Amniotic stem cell (primary cell): Measurements from ENCODE around the gene ACADS.

ENCODE experiments used
- DNase-seq: peaks from one replicate; lab custom pipeline; 2025; lab: John Stamatoyannopoulos, UW

The ACADS gene

GRCh38 chr12:120757949-120758348 lies 32.3 kb downstream of the ACADS start:
- DNase-seq = no peak

DNA sequence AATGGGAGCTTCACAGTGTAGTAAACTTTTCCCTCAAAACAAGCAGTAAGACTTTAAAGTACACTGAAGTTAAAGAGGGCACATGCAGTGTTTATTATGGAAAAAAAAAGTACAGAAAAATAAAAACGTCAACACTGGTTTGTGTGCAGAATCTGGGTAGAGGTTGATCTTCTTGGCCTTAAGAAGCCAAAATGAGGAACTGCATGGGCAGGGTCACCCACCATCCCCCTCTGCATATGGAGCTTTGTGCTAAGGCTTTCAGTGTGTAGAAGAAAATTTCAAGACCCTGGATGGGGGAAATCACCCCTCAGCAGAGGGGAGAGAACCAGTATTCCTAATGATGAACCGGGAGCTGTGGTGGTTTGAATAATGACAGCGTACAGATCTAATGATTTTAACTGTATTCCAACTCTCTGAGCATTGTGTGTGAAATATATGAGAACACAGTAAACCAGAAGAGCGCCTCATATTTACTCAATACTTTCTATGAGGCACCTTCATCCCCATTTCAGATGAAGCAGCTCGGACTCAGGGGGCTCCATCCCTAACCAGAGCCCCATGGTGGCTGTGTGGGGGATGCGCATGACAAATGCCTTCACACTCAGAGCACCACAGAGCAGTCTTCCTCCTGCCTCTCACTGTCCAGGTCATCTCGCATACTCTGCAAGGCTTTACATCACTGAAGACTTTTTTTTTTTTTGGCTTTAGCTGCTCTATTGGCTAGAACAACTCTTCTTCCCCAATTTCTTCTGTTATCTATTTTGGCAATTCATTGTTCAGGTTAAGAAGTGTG lies 33.4 kb downstream of the ACADS start:
- no peak for DNase-seq

- DNase-seq = no peak
These were observed 34.1 kb downstream of the ACADS start for GRCh38 chr12:120759591-120760348.

GRCh38 chr12:120760349-120761254 lies 35.0 kb downstream of the ACADS start:
- no peak for DNase-seq

GRCh38 chr12:120761519-120761934 lies 35.9 kb downstream of the ACADS start:
- DNase-seq = peak; percentile 1

GRCh38 chr12:120762086-120762485 lies 36.5 kb downstream of the ACADS start:
- no peak for DNase-seq

DNA sequence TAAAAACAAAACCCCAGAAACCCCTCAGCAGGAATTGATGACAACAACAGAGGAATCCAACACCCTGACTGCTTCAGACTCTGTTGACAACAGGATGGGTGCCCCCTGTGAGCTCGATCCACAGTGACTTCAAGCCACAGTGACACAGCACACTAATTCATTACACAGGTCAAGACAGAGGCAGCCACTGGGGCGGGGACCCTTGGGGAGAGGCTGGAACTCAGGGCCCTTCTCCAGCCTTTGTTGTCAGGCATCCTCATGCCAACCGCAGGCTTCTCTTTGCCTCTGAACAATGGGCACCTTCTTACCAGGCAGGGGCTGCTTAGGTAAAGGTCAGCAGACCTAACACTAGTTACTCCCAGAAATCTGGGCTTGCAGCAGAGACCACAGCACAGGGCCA lies 37.6 kb downstream of the ACADS start:
- DNase-seq = no peak

- no peak for DNase-seq
These were observed 39.2 kb downstream of the ACADS start for GRCh38 chr12:120764816-120765215.

GRCh38 chr12:120766566-120766965 lies 40.9 kb downstream of the ACADS start:
- no peak for DNase-seq

DNA sequence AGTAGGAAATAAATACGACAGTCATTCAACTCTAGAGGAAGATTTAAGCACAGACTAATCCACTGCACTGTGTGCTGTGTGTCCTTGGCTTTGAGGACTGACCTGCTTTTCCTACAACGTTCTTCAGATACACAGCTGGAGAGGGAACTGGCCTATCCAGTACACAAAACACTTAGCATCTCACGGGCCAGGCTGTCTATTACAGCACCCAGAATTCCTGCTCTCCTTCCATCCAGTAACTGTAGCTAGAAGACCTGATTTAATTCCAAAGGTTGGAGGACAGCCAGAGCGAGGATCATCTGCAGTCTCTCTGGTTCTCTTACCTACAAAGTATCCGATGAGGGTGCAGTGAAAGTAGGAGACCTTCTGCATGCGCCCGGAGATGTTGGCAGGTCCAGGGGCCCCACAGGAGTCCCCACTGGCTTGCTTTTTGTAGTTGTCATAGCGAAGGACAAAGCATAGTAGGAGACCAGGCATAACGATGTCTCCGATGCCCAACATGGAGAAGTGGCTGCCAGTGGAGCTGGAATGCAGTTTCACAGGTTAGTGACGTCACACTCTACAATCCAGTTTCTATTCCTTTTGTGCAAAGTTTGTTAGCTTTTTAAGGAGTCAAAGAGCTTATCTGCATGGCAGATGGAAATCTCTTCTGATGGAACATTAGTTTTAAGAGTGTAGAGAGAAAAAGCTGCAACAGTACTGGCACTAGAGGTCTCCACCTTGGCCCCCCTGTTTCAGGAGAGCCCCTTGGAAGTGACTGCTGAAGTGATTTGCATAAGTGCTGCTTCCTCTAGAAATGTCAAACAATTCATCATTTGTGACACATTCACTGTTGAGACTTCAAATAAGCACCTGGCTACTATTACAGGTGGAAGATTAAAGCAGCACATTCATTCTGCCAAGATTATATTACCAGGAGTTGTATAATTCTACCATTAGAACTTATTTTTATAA lies 41.7 kb downstream of the ACADS start:
- DNase-seq = no peak

GRCh38 chr12:120771097-120771496 lies 45.5 kb downstream of the ACADS start:
- no peak for DNase-seq

- no peak for DNase-seq
These were observed 48.7 kb downstream of the ACADS start for GRCh38 chr12:120774169-120774916.

DNA sequence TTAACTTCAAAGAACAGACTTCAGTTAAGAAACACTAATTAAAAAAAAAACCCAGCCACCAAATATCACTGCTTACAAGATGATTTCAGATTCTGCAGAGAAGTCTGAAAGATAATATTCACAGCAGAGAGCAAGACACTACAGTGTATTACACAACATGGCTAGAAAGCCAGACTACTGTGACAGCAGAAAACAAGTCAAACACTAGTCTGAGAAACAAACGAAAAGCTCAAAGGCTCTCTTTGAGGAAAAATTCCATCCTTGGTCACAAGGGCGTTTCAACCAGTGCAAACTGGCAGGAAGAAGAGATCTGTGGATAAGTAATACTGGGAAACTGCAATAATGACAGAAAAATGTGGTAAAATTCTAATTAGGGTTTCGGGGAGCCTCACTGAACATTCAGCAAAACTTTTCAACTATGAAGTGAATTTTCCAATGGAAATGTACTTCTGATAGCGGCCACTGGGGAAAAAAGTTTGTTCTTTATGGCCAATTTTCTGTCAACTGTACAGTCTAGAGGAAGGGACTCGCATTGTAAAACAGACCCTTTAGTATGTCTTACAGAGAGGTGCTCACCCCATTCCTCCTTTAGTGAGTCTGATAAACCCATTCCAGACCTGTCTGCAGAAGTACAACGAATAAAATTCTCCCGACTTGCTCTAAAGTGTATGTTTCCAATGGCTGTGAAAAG lies 50.4 kb downstream of the ACADS start:
- DNase-seq = no peak

- peak; percentile 5 for DNase-seq
These were observed 57.6 kb downstream of the ACADS start for GRCh38 chr12:120783197-120783596.

DNA sequence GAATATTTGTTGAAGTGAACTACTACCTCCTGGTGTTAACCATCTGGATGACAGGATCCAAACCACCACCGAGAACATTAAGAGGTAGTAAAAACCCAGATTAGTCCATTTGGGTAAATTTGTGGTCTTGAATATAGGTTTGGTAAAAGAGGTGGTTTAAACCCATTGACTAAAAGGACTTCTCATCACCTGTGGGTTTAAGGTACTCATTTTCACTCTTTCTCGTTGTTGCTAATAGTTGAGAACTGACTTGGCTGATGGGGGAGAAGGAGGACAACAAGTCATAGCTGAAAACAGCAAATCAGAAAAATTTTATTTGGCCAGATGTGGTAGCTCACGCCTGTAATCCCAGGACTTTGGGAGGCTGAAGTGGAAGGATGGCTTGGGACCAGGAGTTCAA lies 59.2 kb downstream of the ACADS start:
- DNase-seq = no peak

- no peak for DNase-seq
These were observed 62.3 kb downstream of the ACADS start for GRCh38 chr12:120787889-120788288.
